OCI-LY7 (cell line): ENCODE measurements around the gene SPEN.

Source experiments
- EZH2phosphoT487 ChIP-seq: fragments of 200-600 bp; sonication (generic); IDR thresholded peaks from 2 replicates; pipeline ENCODE4 v1.6.1; 2018; ENCODE audit warnings: low read depth, borderline replicate concordance, mild to moderate bottlenecking, mixed run types, antibody characterized with exemption, low read length, moderate library complexity, mixed read lengths
- TF ChIP-seq, protein P1 (sequence below): fragments of 200-600 bp; sonication (generic); conservative IDR thresholded peaks from 2 replicates; pipeline ENCODE4 v1.5.1; 2014; ENCODE audit warnings: mild to moderate bottlenecking, antibody characterized with exemption, low read length, moderate library complexity, mixed read lengths

- TF ChIP-seq, protein P1, sequence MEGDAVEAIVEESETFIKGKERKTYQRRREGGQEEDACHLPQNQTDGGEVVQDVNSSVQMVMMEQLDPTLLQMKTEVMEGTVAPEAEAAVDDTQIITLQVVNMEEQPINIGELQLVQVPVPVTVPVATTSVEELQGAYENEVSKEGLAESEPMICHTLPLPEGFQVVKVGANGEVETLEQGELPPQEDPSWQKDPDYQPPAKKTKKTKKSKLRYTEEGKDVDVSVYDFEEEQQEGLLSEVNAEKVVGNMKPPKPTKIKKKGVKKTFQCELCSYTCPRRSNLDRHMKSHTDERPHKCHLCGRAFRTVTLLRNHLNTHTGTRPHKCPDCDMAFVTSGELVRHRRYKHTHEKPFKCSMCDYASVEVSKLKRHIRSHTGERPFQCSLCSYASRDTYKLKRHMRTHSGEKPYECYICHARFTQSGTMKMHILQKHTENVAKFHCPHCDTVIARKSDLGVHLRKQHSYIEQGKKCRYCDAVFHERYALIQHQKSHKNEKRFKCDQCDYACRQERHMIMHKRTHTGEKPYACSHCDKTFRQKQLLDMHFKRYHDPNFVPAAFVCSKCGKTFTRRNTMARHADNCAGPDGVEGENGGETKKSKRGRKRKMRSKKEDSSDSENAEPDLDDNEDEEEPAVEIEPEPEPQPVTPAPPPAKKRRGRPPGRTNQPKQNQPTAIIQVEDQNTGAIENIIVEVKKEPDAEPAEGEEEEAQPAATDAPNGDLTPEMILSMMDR: no peak
- TF ChIP-seq EZH2phosphoT487: no peak
Measured at GRCh38 chr1:15965228-15965767, 117.8 kb downstream of the SPEN start.
